Mucosa of descending colon (tissue), 3 donors: ENCODE data around the gene RTKN2. TPM values are rescaled to one million over a fixed set of nuclear protein-coding genes. Genes with fewer than 3 reads are reported as not detected.

Experiments
- ATAC-seq: fragments of 200-7000 bp; cut with Tn5 transposase; one replicate; pipeline ENCODE4 v1.9.1; 2020; ENCODE audit warnings: mild to moderate bottlenecking, moderate library complexity
- DNase-seq, 3 donors: peaks; one replicate each; pipeline ENCODE4 v3.0.0-alpha.2; 2020
- H3K36me3 ChIP-seq: fragments of 200-600 bp; one replicate; pipeline ENCODE4 v1.8.0; 2021; ENCODE audit warnings: low read depth, mild to moderate bottlenecking
- H3K4me1 ChIP-seq: fragments of 200-600 bp; one replicate; pipeline ENCODE4 v1.8.0; 2021; ENCODE audit warnings: low read depth, mild to moderate bottlenecking
- H3K4me3 ChIP-seq: fragments of 200-600 bp; one replicate; pipeline ENCODE4 v1.8.0; 2021; ENCODE audit warnings: mild to moderate bottlenecking
- H3K9me3 ChIP-seq: fragments of 200-600 bp; one replicate; pipeline ENCODE4 v1.8.0; 2021; ENCODE audit warnings: mild to moderate bottlenecking
- intact Hi-C, 2 donors: fragments of 100-400 bp; cut with DNase I in 1 of 2; cut with micrococcal nuclease in 1 of 2; formaldehyde crosslinking; loops; one replicate each; pipeline versions ENCODE4 v1.11.0 to v1.11.1; 2022; cut with DNase I, micrococcal nuclease
- total RNA-seq, 3 donors: library from RNA; stranded (reverse); fragmentation: NEBNext Ultra II Directional in 2 of 3; extraction: Animal tissue kit (Norgen Biotek cat#: 25700) in 2 of 3; gene quantifications; one replicate each; pipeline versions ENCODE4 v1.2.1 to v1.2.4, GENCODE V29; 2021 to 2023
- TF ChIP-seq, protein P1 (sequence below): fragments of 200-600 bp; IDR thresholded peaks from one replicate; pipeline ENCODE4 v1.8.0; 2022; ENCODE audit warnings: antibody characterized with exemption, mild to moderate bottlenecking
- donor health status: DM: no; HTN: no; CAD: no; lungs with moderate emphysema.
- donor health status: DM: no; HTN: no; CAD: no.
- donor health status: DM: no; HTN: yes; CAD: no.

RTKN2 gene
- total RNA-seq, 3 donors from 2014 or later: 0.70 to 4.3 (median 1.8) TPM

DNA sequence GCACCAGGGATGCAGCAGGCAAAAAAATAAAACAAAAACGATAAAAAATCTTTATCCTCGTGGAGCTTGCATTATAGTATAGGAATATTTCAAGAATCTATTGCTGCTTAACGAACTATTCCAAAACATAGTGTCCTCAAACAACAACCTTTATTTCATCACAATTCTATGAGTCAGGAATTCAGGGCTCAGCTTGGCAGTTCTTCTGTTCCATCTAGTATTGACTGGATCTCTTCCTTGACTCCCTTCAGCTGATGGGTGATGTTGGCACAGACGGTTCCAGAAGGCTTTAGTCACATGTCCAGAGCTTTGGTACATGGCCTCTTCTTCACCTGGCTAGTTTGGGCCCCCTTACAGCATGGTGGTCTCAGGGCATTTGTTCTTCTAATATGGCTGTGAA is 88.0 kb downstream of the RTKN2 start:
- Histone ChIP-seq H3K36me3 (no peaks in the 10 kb centered on the region), H3K4me3 (no peak overlapping the region), H3K9me3 (no peaks in the 10 kb centered on the region), H3K4me1 (no peaks in the 10 kb centered on the region)
- intact Hi-C loops: no loop called here
- TF ChIP-seq, protein P1, sequence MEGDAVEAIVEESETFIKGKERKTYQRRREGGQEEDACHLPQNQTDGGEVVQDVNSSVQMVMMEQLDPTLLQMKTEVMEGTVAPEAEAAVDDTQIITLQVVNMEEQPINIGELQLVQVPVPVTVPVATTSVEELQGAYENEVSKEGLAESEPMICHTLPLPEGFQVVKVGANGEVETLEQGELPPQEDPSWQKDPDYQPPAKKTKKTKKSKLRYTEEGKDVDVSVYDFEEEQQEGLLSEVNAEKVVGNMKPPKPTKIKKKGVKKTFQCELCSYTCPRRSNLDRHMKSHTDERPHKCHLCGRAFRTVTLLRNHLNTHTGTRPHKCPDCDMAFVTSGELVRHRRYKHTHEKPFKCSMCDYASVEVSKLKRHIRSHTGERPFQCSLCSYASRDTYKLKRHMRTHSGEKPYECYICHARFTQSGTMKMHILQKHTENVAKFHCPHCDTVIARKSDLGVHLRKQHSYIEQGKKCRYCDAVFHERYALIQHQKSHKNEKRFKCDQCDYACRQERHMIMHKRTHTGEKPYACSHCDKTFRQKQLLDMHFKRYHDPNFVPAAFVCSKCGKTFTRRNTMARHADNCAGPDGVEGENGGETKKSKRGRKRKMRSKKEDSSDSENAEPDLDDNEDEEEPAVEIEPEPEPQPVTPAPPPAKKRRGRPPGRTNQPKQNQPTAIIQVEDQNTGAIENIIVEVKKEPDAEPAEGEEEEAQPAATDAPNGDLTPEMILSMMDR: no peak
- DNase-seq (no peak), ATAC-seq (no peak)

DNA sequence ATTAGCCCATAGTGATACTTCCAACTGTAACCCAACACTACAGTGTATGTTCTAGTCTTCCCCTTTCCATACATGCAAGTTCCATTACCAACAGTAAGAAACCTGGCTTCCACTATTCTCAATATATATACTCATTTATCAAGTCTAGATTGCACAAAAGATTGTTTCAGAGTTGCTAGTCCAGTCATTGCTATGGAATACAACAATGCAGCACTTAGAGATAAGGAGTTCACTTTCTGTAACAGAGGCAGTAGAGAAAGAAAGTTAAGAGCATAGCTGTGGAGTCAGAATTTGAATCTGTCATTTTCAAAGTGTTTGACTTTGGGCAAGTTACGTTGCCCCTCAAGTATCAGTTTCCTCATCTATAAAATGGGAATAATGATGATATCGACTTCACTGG is 90.1 kb downstream of the RTKN2 start:
- ATAC-seq (no peak), DNase-seq (no peak)
- intact Hi-C loops: no loop called here
- TF ChIP-seq, protein P1: no peak
- H3K4me1 ChIP-seq: no peaks in the 10 kb centered on the region
- H3K4me3 ChIP-seq: no peak overlapping the region
- H3K36me3 ChIP-seq: no peaks in the 10 kb centered on the region
- no peaks in the 10 kb centered on the region for H3K9me3 ChIP-seq

- no peak for ATAC-seq
- no peaks in the 10 kb centered on the region for H3K9me3 ChIP-seq
- TF ChIP-seq, protein P1: no peak
- intact Hi-C loops: no loop called here
- DNase-seq: no peak
- H3K4me1 ChIP-seq: no peaks in the 10 kb centered on the region
- H3K36me3 ChIP-seq: no peaks in the 10 kb centered on the region
- H3K4me3 ChIP-seq: no peak overlapping the region
Measured at GRCh38 chr10:62177111-62177510, 91.5 kb downstream of the RTKN2 start.

GRCh38 chr10:62175251-62175650 is 93.4 kb downstream of the RTKN2 start:
- intact Hi-C loops: no loop called here
- DNase-seq (no peak), ATAC-seq (no peak)
- Histone ChIP-seq H3K4me3 (no peak overlapping the region), H3K9me3 (no peaks in the 10 kb centered on the region), H3K36me3 (no peaks in the 10 kb centered on the region), H3K4me1 (no peaks in the 10 kb centered on the region)
- TF ChIP-seq, protein P1: no peak

DNA sequence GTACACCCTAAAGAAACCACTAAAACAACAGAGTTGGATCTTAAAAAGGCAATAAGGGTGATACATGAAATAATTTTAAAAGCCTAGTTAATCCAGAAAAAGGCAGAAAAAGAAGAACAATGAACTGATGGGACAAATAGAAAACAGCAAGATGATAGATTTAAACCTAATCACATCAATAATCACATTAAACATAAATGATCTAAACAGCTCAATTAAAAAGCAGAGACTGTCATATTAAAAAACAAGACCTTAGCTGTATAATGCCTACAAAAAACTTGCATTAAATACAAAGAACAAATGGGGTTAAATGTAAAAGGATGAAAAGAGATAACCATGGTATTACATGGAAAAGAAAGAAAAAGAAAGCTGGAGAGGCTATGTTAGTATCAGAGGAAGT is 96.2 kb downstream of the RTKN2 start:
- H3K36me3 ChIP-seq: no peaks in the 10 kb centered on the region
- intact Hi-C loops: no loop called here
- no peak overlapping the region for H3K4me3 ChIP-seq
- DNase-seq: no peak
- no peaks in the 10 kb centered on the region for H3K9me3 ChIP-seq
- no peaks in the 10 kb centered on the region for H3K4me1 ChIP-seq
- TF ChIP-seq, protein P1: no peak
- ATAC-seq: no peak

- Histone ChIP-seq H3K4me1 (no peaks in the 10 kb centered on the region), H3K36me3 (no peaks in the 10 kb centered on the region), H3K4me3 (no peak overlapping the region), H3K9me3 (no peaks in the 10 kb centered on the region)
- no peak for DNase-seq
- TF ChIP-seq, protein P1: no peak
- no peak for ATAC-seq
- intact Hi-C loops: no loop called here
Measured at GRCh38 chr10:62171791-62172190, 96.9 kb downstream of the RTKN2 start.
